Measurements from ENCODE around the gene VOPP1. TPM values are rescaled to one million over a fixed set of nuclear protein-coding genes. Genes with fewer than 3 reads are reported as not detected.

The VOPP1 gene
- total RNA-seq, 4 donors from 2014 or later: 63.9 to 79.2 (median 72.4) TPM

DNA sequence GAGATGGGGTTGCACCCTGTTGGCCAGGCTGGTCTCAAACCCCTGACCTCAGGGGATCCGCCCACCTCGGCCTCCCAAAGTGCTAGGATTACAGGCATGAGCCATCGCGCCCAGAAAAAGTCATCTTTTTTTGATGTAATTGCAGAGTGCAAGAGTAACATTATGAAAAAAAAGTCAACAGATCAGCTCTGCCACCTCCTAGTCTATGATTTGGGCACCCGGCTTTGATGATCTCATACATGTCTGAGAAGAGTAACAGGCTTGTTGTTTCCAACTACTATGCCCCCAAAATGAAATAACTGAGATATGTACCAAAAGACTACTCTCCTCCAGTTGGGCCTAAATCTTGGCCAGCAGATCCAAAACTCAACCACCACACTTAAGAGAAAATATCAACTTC lies 40.8 kb downstream of the VOPP1 start:
- no peaks in the 10 kb centered on the region for H3K9me3 ChIP-seq
- peak overlapping the region in 2 of 4 donors; percentile 71 to 78 for H3K27ac ChIP-seq
- TF ChIP-seq CTCF (IDR thresholded peaks at IDR 0.05) (no peak), POLR2A (IDR thresholded peaks at IDR 0.05) (no peak)
- H3K36me3 ChIP-seq: no peaks in the 10 kb centered on the region
- H3K27me3 ChIP-seq: no peaks in the 10 kb centered on the region
- no peak overlapping the region for H3K4me3 ChIP-seq
- H3K4me1 ChIP-seq: peaks cover 2 to 35% (median 20%) of the 10 kb centered on the region in 4 donors
- DNase-seq: no peak

DNA sequence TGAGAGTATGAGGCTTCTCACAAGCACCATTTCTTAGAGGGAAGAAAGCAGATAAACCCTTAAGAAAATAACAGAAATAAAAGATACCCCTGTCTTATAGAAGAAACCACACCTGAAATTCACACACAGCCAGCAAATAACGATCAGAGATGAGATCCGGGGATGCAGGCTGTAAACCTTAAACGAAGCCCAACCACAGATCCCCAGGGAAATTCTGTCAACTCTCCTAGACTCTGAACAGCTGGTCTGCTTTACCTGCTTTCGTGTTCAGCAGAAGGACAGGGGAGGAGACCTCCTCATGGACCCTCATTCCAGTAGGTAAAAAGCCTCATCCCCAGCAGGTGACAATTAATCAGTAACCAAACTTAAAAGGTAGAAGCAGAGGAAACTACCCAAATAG lies 45.0 kb downstream of the VOPP1 start:
- TF ChIP-seq CTCF (IDR thresholded peaks at IDR 0.05) (no peak), POLR2A (IDR thresholded peaks at IDR 0.05) (no peak)
- Histone ChIP-seq H3K27me3 (no peaks in the 10 kb centered on the region), H3K36me3 (no peaks in the 10 kb centered on the region), H3K4me3 (no peak overlapping the region), H3K27ac (peak overlapping the region in 1 of 4 donors; percentile 64), H3K4me1 (peaks cover 0 to 5% (median 2%) of the 10 kb centered on the region in 4 donors), H3K9me3 (no peaks in the 10 kb centered on the region)
- no peak for DNase-seq

GRCh38 chr7:55526770-55527169 lies 45.5 kb downstream of the VOPP1 start:
- H3K36me3 ChIP-seq: no peaks in the 10 kb centered on the region
- peak overlapping the region in 2 of 4 donors; percentile 36 to 64 for H3K27ac ChIP-seq
- H3K4me3 ChIP-seq: no peak overlapping the region
- H3K27me3 ChIP-seq: no peaks in the 10 kb centered on the region
- DNase-seq: peak in 2 of 3 donors; percentile 65 to 72
- TF ChIP-seq POLR2A (IDR thresholded peaks at IDR 0.05) (no peak), CTCF (IDR thresholded peaks at IDR 0.05) (no peak)
- peaks cover 0 to 11% (median 3%) of the 10 kb centered on the region in 4 donors for H3K4me1 ChIP-seq
- H3K9me3 ChIP-seq: no peaks in the 10 kb centered on the region

DNA sequence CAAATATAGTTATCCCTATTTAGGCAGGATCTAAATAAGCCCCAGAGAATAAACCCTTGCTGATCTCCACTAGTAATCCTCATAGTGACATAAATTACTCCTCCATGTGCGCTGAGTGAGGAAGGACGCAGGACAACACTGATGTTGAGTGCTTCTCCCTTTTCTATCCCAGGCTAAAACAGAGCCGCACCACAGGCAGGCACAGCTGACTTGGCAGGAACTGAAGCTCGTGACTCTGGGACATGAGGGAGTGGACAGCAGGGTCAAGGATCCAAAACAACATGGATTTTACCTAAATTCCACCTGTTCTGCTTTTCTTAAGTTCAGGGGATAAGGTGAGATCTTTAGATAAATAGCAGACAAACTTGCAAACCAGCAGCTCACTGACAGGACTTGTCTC lies 46.0 kb downstream of the VOPP1 start:
- Histone ChIP-seq H3K9me3 (no peaks in the 10 kb centered on the region), H3K4me1 (peaks cover 1 to 15% (median 2%) of the 10 kb centered on the region in 4 donors), H3K27ac (peak overlapping the region in 2 of 4 donors; percentile 36 to 64), H3K36me3 (no peaks in the 10 kb centered on the region), H3K4me3 (no peak overlapping the region), H3K27me3 (no peaks in the 10 kb centered on the region)
- DNase-seq: peak in 1 of 3 donors; percentile 47
- no peak for TF ChIP-seq CTCF (IDR thresholded peaks at IDR 0.05)

GRCh38 chr7:55524558-55525310 lies 47.6 kb downstream of the VOPP1 start:
- TF ChIP-seq CTCF (IDR thresholded peaks at IDR 0.05) (peak in 1 of 6 experiments; percentile 6), POLR2A (IDR thresholded peaks at IDR 0.05) (no peak)
- H3K4me1 ChIP-seq: peaks cover 0 to 19% (median 3%) of the 10 kb centered on the region in 4 donors
- H3K4me3 ChIP-seq: no peak overlapping the region
- no peaks in the 10 kb centered on the region for H3K9me3 ChIP-seq
- DNase-seq: peak in 2 of 3 donors; percentile 65 to 75
- peaks cover 0 to 3% (median 0%) of the 10 kb centered on the region in 3 donors for H3K36me3 ChIP-seq
- H3K27ac ChIP-seq: peak overlapping the region in 2 of 4 donors; percentile 24 to 68
- no peaks in the 10 kb centered on the region for H3K27me3 ChIP-seq
